Measurements from ENCODE around the gene CCDC120.
A peak's percentile ranks its signal among the peaks of the same experiment; 100 is the strongest.

The CCDC120 gene

DNA sequence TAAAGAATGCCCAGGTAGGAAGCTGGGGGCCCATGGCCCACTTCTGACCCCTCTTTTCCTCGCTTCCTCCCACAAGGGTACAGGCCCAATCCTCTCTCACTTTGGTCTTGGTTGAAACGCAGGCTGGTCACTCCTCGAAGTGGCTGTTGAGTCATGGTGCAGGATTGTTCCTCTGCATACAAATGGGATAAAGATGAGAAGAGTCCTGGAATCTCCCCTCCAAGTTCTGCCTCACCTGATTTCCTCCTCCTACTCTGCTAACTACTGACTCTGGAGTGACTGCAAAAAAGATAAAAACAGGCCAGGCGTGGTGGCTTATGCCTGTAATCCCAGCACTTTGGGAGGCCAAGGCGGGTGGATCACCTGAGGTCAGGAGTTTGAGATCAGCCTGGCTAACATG is 19.1 kb downstream of the CCDC120 start:
- no peak for DNase-seq (ENCODE audit: low read depth)
- TF ChIP-seq, protein P1, sequence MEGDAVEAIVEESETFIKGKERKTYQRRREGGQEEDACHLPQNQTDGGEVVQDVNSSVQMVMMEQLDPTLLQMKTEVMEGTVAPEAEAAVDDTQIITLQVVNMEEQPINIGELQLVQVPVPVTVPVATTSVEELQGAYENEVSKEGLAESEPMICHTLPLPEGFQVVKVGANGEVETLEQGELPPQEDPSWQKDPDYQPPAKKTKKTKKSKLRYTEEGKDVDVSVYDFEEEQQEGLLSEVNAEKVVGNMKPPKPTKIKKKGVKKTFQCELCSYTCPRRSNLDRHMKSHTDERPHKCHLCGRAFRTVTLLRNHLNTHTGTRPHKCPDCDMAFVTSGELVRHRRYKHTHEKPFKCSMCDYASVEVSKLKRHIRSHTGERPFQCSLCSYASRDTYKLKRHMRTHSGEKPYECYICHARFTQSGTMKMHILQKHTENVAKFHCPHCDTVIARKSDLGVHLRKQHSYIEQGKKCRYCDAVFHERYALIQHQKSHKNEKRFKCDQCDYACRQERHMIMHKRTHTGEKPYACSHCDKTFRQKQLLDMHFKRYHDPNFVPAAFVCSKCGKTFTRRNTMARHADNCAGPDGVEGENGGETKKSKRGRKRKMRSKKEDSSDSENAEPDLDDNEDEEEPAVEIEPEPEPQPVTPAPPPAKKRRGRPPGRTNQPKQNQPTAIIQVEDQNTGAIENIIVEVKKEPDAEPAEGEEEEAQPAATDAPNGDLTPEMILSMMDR (IDR thresholded peaks at IDR 0.05; ENCODE audit: insufficient read depth, low read depth, low read length, missing control alignments) = no peak
- no peak overlapping the region for H3K4me3 ChIP-seq (ENCODE audit: low read length)

DNA sequence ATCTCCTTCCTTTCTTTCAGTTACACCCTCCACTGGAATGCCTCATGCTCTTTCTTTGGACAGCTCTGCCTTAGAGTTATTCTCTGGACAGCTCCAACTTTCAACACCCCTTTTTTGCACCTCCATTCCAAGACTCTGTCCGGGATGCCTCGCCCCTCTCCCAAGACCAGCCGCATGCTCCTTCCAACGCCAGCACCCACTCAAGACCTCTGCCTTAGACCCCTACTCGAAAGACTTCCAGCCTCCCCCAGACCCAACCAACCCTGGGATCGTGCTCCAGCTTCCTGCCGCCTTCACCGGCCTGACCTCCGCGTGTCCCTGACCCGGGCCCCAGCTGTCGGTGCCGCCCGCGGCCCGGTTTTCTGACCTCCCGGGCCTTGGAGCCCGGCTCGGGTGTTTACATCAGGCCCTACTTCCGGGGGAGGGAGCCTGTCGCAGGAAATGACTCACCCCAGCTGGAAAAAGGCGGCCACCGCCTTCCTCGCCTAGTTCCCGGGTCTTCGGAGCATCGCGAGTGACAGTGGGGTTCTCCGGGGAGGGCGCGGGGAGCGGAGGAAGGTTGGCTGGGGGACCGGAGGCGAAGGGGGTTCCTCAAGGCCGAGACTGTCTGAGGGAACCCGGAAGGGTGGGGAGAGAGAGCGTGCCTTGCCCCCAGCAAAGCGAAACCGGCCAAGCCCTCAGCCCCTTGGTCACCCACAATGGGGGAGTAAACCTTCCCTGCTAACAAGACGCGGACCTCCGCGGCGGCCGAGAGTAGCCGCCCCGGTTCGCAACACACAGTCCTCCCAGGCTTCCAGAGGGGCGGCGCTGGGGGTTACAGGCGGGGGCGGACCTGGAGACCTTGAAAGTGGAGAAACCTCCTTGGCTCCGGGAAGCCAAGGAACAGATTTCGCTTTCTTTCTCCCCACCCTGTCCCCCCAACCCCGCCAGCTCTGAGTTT is 21.0 kb downstream of the CCDC120 start, which contains the start of gene WDR45:
Gene WDR45, minus strand, starts transcription at position 399 of the 940 bp plus-strand sequence. CDS start 1,792 bp downstream, outside the sequence.
- TF ChIP-seq, protein P1 (IDR thresholded peaks at IDR 0.05; ENCODE audit: insufficient read depth, low read depth, low read length, missing control alignments) = no peak
- H3K4me3 ChIP-seq (ENCODE audit: low read length) = peak within 1 kb of the TSS; percentile 70
- peak; percentile 65 for DNase-seq (ENCODE audit: low read depth)

DNA sequence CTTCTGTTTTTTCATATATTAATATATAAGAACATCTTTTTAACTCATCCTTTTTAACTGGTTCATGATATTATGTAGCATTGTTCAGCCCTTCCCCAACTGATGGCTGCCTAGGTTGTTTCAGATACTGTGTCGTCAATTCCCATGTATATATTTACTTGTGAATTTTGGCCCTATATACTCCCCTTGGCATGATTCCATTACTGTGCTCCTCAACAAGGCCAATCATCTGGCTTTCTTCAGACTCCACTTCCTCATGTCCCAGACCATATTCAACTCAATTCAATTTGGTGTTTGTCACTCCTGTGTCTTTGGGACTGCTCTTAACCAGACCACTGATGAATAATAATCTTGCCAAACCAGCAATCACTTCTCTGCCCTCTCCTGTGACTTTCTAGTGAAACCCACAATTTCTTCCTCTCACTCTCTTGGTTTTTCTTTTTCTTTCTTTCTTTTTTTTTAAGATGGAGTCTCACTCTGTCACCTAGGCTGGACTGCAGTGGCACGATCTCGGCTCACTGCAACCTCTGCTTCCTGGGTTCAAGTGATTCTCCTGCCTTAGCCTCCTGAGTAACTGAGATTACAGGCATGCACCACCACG is 23.6 kb downstream of the CCDC120 start:
- no peak for DNase-seq (ENCODE audit: low read depth)
- H3K4me3 ChIP-seq (ENCODE audit: low read length) = no peak overlapping the region
- TF ChIP-seq, protein P1 (IDR thresholded peaks at IDR 0.05; ENCODE audit: insufficient read depth, low read depth, low read length, missing control alignments) = no peak

DNA sequence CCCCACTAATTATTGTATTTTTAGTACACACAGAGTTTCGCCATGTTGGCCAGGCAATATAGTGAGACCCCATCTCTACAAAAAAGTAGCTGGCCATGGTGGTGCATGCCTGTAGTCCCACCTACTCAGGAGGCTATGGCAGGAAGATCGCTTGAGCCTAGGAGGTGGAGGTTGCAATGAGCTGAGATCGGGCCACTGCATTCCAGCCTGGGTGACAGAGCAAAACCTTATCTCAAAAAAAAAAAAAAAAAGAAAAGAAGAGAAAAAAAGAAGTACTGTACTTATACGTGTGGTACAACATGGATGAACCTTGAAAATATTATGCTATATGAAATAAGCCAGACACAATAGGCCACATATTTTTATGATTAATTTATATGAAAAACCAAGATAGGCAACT is 30.8 kb downstream of the CCDC120 start:
- H3K4me3 ChIP-seq (ENCODE audit: low read length) = no peak overlapping the region
- DNase-seq (ENCODE audit: low read depth) = no peak
- TF ChIP-seq, protein P1 (IDR thresholded peaks at IDR 0.05; ENCODE audit: insufficient read depth, low read depth, low read length, missing control alignments) = no peak

DNA sequence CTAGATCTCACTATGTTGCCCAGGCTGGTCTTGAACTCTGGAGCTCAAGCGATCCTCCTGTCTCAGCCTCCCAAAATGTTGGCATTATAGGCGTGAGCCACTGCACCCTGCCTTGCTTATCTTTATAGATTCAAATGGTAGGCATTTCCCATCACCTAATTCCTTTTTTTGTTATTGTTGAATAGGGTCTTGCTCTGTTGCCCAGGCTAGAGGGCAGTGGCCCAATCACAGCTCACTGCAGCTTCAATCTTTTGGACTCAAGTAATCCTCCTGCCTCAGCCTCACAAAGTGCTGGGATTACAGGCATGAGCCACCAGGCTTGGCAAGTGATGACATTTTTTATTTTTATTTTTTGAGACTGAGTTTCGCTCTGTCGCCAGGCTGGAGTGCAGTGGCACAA is 37.6 kb downstream of the CCDC120 start:
- TF ChIP-seq, protein P1 (IDR thresholded peaks at IDR 0.05; ENCODE audit: insufficient read depth, low read depth, low read length, missing control alignments) = no peak
- no peak overlapping the region for H3K4me3 ChIP-seq (ENCODE audit: low read length)

DNA sequence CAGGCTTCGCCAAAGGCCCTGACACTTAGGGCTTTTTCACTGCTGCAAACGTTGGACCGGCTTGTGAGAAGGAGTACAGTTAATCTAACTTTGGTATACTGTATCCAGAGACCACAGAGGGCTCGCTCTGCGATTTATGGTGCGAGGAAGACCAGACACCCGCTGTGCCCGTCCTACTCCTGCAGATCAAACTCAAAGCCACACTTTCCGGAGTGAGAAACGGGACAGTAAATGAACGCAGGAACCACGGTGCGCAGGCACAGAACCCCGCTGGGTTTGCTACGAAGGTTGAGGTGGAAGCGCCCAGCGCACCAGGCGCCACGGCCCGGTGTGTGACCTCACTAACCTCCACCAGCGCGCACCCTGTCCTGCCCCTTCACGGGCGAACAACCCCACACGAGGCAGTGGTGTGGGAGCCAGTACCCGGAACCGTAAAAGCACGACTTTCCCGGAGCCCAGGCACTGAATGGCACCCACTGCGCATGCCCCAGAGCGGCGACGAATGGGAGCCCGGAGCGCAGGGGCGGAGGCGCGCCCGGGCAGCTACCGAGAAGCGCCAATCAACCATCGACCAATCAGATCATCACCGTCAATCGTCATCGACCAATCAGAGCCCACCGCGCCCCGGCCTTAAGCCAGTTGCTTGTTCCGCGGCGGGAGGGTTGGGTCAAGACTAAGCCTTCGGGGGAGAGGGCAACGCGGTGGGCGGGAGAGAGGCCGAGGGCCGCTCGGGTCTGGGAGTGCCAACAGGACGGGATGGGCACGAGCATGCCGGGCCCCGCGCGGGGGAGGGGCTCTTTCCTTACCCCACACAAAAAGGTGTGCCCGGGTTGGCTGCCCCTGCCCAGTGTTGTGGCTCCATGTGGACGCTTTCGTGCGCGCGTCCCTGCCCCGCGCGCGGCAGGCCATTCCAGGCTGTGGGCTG is 42.2 kb downstream of the CCDC120 start:
- DNase-seq (ENCODE audit: low read depth) = peak; percentile 93
- TF ChIP-seq, protein P1 (IDR thresholded peaks at IDR 0.05; ENCODE audit: insufficient read depth, low read depth, low read length, missing control alignments) = no peak
- peak overlapping the region; percentile 68 for H3K4me3 ChIP-seq (ENCODE audit: low read length)

More for the DNA sequence above, 37.6 kb downstream of the CCDC120 start:
- no peak for DNase-seq (ENCODE audit: low read depth)

Data from epithelial cell of esophagus (primary cell).